Activated CD4-positive, alpha-beta T cell treated with anti-CD3 and anti-CD28 coated beads, Interleukin-2, Interleukin-4, amounts not matched to agents 100 ng/mL and 50 ng/mL, durations not matched to agents 16 hours and 8 hours (primary cell): Measurements from ENCODE around the gene CLNK.
"Not testable (repeated sequence)": the region's sequence is repeated elsewhere in the genome, so short reads cannot be mapped to it uniquely, and the experiment has no call there.

Experiments used
- DNase-seq: peaks from one replicate; pipeline ENCODE4 v3.0.0-alpha.2; 2020; ENCODE audit warnings: low spot score

Gene CLNK

DNA sequence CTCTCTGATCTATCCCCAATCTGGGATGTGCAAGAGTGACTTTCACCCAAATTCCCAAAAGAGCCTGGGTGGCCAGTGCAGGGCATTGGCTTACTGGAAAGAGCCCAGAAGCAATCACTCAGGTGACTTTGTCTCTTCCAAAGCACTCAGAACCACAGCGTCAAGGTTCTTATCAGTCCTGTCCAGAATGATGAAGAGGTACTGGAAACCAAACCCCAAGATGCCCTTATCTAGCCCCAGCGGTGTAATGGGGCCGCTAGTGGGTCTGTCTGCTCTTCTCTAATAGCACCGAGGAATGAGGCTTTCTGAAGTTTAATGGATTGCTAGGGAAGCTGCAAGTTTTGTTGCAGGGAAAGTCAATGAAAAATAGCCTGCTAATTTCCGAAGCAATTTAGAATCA lies 21.6 kb downstream of the CLNK start:
- DNase-seq, result no peak

DNA sequence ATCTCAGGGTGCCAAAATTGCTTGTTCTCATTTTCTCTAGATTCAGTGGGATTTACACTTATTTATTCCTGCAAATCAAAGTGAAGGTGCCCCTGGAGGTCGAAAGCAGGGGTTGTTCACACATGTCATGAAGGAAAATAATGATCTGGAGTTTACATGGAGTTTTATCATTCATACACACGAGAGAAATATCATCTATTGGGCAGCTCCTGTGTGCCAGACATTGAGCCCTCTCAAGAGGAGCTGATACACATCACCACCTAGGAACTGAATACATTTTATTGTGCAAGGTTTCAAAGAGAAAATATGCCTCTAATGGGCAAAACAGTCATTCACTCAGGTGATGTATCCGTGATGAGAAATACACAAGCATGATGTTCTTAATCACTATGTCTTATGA lies 23.5 kb downstream of the CLNK start:
- DNase-seq, result no peak

GRCh38 chr4:10659251-10659650 lies 25.3 kb downstream of the CLNK start:
- no peak for DNase-seq

DNA sequence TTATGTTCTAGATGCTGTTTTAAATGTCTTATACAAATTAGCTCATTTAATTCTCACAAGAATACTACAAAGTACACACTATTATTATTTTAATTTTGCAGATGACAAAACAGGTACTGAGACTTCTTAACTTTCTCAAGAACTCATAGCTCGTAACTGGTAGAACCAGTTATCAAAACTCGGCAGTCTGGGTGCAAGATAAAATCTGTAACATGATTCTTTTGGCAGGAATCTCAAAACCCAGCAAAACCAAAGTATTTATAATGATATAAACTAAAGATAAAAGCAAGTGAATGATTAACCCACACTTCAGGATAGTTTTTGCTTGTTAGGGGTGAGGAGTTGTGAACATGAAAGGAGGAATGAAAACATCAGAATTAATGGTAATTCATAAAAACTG lies 27.6 kb downstream of the CLNK start:
- DNase-seq, result no peak

DNA sequence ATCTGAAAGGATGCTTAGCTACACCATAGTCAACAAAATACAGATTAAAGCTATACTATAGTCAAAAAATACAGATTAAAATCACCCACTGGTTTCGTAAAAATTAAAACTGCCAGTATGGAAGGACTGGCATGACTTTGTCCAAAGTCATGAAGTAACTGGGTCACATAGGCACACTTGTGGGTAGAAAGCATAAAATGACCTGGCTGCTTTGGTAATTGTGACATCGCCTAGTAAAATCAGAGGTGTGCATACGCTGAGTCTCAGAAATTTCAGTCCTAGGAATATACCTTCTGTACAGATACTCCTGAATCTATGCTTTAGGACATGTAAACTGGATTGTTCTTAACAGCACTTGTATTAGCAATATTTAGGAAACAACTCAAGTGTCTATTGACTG lies 28.1 kb downstream of the CLNK start:
- peak; percentile 25 for DNase-seq

DNA sequence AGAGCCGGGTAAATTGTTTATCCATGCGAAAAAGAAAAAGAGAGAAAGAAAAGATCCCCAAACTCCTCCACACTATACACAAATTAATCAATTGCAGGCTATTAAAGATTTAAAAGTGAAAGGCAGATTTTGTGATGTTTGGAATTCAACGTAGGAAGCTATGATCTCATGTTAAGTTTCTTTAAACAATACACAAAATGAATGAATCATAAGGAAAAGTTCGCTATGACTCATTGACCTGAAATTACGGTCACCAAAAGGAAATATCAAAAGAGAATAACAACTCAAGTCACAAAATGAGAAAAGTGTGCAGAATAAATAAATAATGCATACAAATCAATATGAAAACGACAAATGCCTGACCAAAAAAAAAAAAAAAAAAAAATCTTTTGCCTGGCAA lies 28.6 kb downstream of the CLNK start:
- DNase-seq, result peak; percentile 57

DNA sequence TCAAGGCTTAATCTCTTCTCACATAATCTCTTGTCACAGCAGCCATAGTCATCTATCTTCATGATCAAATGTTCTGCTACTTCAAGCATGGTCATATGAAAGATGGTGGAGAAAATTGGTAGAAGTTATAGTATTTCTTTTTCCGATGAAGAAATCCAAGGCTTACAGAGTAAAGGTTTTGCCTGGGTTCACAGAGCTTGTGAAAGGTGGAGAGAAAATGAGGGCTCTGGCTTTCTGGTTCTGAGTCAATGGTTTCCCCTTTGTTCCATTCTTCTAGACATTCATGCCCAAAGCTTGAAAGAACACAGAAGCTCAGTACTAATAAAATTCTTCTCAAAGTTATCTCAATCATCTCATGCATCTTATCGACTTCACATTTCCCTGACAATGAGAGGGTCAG lies 36.1 kb downstream of the CLNK start:
- no peak for DNase-seq

DNA sequence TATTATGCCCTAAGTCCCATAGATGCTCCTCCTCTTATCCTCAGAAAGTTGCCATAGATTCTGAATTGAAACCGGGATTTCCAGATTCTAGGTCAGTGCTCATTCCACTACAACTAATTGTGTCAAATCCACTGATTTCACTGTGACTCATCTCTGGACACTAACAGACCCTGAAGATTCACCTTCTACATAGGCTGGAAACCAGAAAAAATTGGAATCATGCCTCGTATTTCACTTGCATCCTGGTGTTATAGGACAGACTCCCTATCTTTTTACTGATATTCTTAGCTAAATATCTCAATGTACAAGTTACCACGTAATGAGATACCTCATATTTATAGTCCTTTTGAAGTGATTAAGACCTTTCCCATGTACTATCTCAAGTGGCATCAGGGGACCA lies 36.7 kb downstream of the CLNK start:
- DNase-seq, result no peak

DNA sequence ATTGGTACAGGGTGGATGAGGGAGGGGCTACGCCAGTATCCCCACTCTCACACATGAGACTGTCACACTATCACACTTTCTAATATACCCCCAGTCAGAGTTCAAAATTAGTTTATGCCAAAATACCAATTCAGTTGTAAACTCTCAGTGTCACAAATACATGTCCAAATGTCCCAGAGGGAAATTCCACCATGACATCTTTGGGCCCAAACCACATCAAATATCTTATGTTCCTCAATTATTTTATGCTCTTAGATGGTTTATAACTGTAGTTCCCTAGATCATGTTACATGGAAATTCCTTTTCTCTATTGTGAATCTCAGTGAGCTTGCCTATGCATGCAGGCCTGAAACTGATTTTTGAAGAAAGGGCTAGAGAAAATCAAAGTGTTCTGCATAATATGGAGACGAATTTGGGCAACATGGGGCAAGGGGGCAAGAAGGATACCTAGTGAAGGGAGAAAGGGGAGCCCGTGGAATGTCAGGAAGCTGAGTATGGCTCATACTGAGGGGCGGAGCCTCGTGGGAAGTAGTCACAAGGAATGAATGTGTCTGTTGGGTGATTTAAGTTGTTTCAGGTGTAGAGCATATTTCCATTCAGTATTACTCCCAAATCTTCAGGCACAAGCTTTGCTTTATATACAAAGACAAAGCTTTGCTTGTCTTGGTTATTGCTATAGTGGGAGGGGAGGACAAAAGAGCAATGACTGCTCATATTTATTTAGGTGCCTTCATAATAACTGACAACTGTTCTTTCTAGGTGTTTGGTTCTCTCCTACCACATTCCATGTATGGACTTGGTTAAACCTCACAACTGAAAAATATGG lies 40.8 kb downstream of the CLNK start:
- DNase-seq, result no peak

DNA sequence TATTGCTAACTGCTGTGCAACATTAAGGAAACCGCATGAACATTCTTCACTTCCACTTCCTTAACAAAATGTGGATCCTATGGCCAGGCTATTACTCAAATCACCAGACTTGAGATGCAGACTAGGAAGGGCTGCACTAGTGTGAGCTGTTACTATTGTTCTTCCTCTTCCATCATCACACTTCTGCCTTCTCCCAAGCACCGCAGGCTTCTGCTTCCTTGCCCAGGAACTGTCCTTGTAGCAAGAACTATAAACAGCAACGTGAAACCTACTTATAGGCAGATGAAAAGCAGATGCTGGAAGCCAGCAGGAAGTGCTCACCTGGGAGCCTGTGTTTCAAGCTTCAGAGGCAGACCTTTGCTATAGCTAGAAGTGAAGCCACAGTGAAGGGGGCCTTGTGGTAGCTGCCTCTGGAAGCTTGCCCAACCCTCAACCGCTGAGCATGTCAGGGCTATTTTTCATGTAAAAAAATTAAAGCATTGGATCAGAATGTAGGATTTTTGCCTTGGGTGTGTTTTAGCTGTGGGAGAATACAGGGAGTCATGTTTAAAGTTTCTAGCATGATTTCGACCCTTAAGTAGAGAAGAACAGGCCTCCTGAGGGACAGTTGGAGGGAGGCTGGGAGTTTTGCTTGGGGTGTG lies 43.9 kb downstream of the CLNK start:
- no peak for DNase-seq

- DNase-seq, result no peak
Measured at GRCh38 chr4:10639664-10640063, 44.9 kb downstream of the CLNK start.

GRCh38 chr4:10639100-10639499 lies 45.5 kb downstream of the CLNK start:
- DNase-seq, result no peak

- no peak for DNase-seq
Measured at GRCh38 chr4:10635091-10635490, 49.5 kb downstream of the CLNK start.

DNA sequence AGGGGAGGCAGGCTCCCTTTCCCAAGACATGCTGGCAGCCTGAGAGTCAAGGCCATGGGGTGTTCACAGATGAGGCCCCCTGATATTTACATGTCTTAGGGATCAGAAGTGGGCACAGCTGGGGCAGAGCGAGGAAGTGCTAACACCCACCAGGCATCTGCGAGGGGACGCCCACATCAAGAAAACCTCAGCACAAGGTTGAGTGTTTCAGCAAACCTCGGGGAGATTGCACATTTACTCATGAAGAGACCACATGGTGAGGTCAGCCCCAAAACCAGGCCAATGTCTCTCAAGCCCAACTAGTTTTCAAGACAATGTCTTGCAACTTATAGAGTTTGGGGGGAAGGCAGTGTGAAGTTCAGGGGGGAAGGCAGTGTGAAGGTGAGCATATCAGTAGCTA lies 55.2 kb downstream of the CLNK start:
- DNase-seq, result no peak

DNA sequence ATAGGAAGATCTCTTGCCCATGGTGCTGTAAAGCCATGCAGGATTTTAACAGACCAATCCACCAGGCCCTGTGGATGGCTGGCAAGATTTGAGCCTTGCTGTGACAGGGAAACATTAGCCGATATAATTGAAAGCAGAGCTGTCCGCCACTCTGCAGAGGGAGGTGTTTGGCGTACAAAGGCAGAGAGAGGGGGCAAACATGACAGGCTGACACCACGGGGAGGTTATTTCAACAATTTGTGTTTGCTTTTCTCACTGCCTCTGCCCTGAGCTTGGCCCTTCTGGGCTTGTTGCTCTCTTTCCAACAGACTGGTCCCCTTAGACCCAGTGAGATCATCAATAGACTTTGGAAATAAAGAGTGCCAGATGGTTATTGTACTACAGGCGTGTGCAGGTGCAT lies 59.4 kb downstream of the CLNK start:
- DNase-seq, result no peak

DNA sequence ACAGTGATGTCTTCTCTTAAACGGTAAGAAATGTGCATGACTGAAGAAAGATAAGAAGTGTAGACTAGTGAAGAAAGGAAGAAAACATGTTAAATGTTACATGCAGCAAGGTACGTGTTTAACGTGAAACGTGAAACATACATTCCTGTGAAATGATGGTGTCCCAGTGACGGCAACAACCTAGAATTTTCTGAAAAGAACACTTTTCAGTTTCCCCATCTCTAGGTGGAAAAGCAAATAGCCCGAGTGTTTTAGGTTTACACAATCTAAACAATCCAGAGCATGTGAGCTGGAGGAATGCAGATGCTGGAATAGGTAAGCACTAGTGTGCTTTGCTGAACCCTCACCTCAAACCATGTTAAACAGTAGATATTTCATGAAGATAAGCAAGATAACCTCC lies 60.7 kb downstream of the CLNK start:
- no peak for DNase-seq

DNA sequence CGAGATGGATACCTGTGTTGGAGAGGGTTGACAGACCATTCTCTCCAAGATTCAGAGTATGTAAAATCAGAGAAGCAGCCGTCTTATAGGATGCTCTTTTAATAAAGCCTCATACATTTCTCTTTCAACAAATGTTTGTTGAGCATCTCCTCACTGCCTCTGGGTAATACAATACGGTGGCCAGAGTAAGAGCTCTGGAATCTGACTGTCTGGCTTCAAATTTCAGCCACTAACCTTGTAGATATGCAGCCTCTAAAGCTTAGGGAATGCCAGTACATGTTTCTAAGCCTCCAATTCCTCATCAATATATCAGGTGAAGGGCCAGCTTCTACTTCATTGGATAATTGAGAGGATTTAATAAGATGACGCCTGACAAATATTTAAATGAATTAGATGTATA lies 61.3 kb downstream of the CLNK start:
- no peak for DNase-seq

DNA sequence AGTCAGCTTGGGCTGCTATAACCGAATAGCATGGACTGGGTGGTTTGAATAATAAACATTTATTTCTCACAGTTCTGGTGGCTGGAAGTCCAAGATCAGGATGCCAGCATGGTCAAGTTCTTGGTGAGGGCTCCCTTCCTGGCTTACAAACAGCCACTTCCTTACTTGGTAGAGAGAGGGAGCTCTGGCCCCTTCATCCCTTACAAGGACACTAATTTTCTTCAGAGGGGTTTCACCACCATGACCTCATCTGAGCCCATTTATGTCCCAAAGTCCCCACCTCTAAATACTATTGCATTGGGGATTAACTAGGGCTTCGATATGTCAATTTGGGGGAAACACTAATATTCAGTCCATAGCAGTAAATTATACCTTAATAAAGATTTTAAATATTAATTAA lies 61.8 kb downstream of the CLNK start:
- no peak for DNase-seq

DNA sequence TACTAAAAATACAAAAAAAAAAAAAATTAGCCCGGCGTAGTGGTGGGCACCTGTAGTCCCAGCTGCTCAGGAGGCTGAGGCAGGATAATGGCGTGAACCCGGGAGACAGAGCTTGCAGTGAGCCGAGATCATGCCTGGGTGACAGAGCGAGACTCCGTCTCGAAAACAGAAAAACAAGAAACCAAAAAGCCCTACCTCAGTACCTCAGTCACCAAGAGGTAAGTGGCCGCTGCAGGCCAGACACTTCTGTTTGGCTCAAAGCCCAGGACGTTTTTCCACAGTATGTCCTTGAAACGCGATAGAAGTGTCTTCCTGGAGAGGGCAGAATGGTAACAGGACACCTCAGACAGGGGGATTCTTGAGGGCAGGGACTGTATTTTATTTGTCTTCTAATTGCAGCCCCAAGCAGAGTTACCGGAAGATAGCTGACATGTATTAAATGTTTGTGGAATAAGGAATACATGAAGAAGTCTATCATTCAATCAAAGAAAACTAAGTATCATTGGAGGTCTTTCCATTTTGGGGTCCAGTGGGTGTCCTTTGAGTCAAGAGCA lies 63.6 kb downstream of the CLNK start:
- DNase-seq, result no peak

- DNase-seq, result no peak
Measured at GRCh38 chr4:10619855-10620254, 64.7 kb downstream of the CLNK start.

GRCh38 chr4:10619220-10619619 lies 65.3 kb downstream of the CLNK start:
- no peak for DNase-seq

DNA sequence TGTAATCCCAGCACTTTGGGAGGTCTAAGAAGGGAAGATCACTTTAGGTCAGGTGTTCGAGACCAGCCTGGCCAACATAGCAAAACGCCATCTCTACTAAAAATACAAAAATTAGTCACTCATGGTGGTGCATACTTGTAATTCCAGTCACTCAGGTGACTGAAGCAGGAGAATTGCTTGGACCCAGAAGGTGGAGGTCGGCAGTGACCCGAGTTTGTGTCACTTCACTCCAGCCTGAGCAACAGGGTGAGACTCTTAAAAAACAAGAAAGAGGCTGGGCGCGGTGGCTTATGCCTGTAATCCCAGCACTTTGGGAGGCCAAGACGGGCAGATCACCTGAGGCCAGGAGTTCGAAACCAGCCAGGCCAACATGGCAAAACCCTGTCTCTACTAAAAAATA lies 69.6 kb downstream of the CLNK start:
- not testable (repeated sequence) for DNase-seq

- DNase-seq, result no peak
Measured at GRCh38 chr4:10613926-10614478, 70.6 kb downstream of the CLNK start.
